ENCODE data around the gene CARD10.
"Not testable (repeated sequence)": the region's sequence is repeated elsewhere in the genome, so short reads cannot be mapped to it uniquely, and the experiment has no call there.

The CARD10 gene

GRCh38 chr22:37551981-37552380 lies 32.8 kb upstream of the CARD10 start:
- Histone ChIP-seq H3K36me3 (ENCODE audit: control insufficient read depth, insufficient read depth, low read length) (no peaks in the 10 kb centered on the region), H3K4me1 (ENCODE audit: control insufficient read depth, insufficient read depth, low read length, poor library complexity, severe bottlenecking) (peaks cover 47% of the 10 kb centered on the region), H3K4me3 (ENCODE audit: extremely low read depth, insufficient read depth, low read length, poor library complexity, severe bottlenecking) (peak overlapping the region; percentile 8), H3K9me3 (ENCODE audit: control insufficient read depth, low read length) (no peaks in the 10 kb centered on the region), H3K27ac (ENCODE audit: low read depth, low read length, severe bottlenecking) (peak overlapping the region; percentile 95)
- WGBS, 2 experiments (ENCODE audit: insufficient coverage in 2 of 2), result 65 to 68% methylated on average over 6 of the region's 6 CpGs

- not testable (repeated sequence) for H3K4me3 ChIP-seq (ENCODE audit: extremely low read depth, insufficient read depth, low read length, poor library complexity, severe bottlenecking); H3K36me3 ChIP-seq (ENCODE audit: control insufficient read depth, insufficient read depth, low read length); H3K9me3 ChIP-seq (ENCODE audit: control insufficient read depth, low read length); H3K27ac ChIP-seq (ENCODE audit: low read depth, low read length, severe bottlenecking)
- peaks cover 46% of the 10 kb centered on the region for H3K4me1 ChIP-seq (ENCODE audit: control insufficient read depth, insufficient read depth, low read length, poor library complexity, severe bottlenecking)
- 95 to 98% methylated on average over 8 to 9 of the region's 9 CpGs for WGBS, 2 experiments (ENCODE audit: insufficient coverage in 2 of 2)
These were observed 31.7 kb upstream of the CARD10 start for GRCh38 chr22:37550921-37551320.

- H3K4me3 ChIP-seq (ENCODE audit: extremely low read depth, insufficient read depth, low read length, poor library complexity, severe bottlenecking), result no peak overlapping the region
- peaks cover 56% of the 10 kb centered on the region for H3K4me1 ChIP-seq (ENCODE audit: control insufficient read depth, insufficient read depth, low read length, poor library complexity, severe bottlenecking)
- peak overlapping the region; percentile 49 for H3K27ac ChIP-seq (ENCODE audit: low read depth, low read length, severe bottlenecking)
These were observed 30.5 kb upstream of the CARD10 start for GRCh38 chr22:37549704-37550059.

GRCh38 chr22:37547251-37547741 lies 28.1 kb upstream of the CARD10 start:
- H3K4me1 ChIP-seq (ENCODE audit: control insufficient read depth, insufficient read depth, low read length, poor library complexity, severe bottlenecking), result peaks cover 48% of the 10 kb centered on the region
- H3K4me3 ChIP-seq (ENCODE audit: extremely low read depth, insufficient read depth, low read length, poor library complexity, severe bottlenecking), result no peak overlapping the region
- no peaks in the 10 kb centered on the region for H3K9me3 ChIP-seq (ENCODE audit: control insufficient read depth, low read length)
- H3K27ac ChIP-seq (ENCODE audit: low read depth, low read length, severe bottlenecking), result peak overlapping the region; percentile 96
- 88 to 94% methylated on average over 6 to 8 of the region's 9 CpGs for WGBS, 2 experiments (ENCODE audit: insufficient coverage in 2 of 2)
- H3K36me3 ChIP-seq (ENCODE audit: control insufficient read depth, insufficient read depth, low read length), result no peaks in the 10 kb centered on the region

More at GRCh38 chr22:37549704-37550059, 30.5 kb upstream of the CARD10 start:
- Histone ChIP-seq H3K9me3 (ENCODE audit: control insufficient read depth, low read length) (no peaks in the 10 kb centered on the region), H3K36me3 (ENCODE audit: control insufficient read depth, insufficient read depth, low read length) (no peaks in the 10 kb centered on the region)
- 18 to 50% methylated on average over 2 to 4 of the region's 5 CpGs for WGBS, 2 experiments (ENCODE audit: insufficient coverage in 2 of 2)

- Histone ChIP-seq H3K36me3 (ENCODE audit: control insufficient read depth, insufficient read depth, low read length) (no peaks in the 10 kb centered on the region), H3K27ac (ENCODE audit: low read depth, low read length, severe bottlenecking) (peak overlapping the region; percentile 96), H3K4me3 (ENCODE audit: extremely low read depth, insufficient read depth, low read length, poor library complexity, severe bottlenecking) (peak overlapping the region; percentile 32), H3K9me3 (ENCODE audit: control insufficient read depth, low read length) (no peaks in the 10 kb centered on the region), H3K4me1 (ENCODE audit: control insufficient read depth, insufficient read depth, low read length, poor library complexity, severe bottlenecking) (peaks cover 48% of the 10 kb centered on the region)
- 44 to 46% methylated on average over 19 of the region's 21 CpGs for WGBS, 2 experiments (ENCODE audit: insufficient coverage in 2 of 2)
These were observed 27.4 kb upstream of the CARD10 start for GRCh38 chr22:37546437-37547250.

GRCh38 chr22:37545703-37546436 lies 26.7 kb upstream of the CARD10 start:
- peaks cover 46% of the 10 kb centered on the region for H3K4me1 ChIP-seq (ENCODE audit: control insufficient read depth, insufficient read depth, low read length, poor library complexity, severe bottlenecking)
- no peaks in the 10 kb centered on the region for H3K9me3 ChIP-seq (ENCODE audit: control insufficient read depth, low read length)
- peak overlapping the region; percentile 32 for H3K4me3 ChIP-seq (ENCODE audit: extremely low read depth, insufficient read depth, low read length, poor library complexity, severe bottlenecking)
- H3K36me3 ChIP-seq (ENCODE audit: control insufficient read depth, insufficient read depth, low read length), result no peaks in the 10 kb centered on the region
- 8 to 9% methylated on average over 13 to 17 of the region's 28 CpGs for WGBS, 2 experiments (ENCODE audit: insufficient coverage in 2 of 2)
- peak overlapping the region; percentile 96 for H3K27ac ChIP-seq (ENCODE audit: low read depth, low read length, severe bottlenecking)

GRCh38 chr22:37544955-37545702 lies 25.9 kb upstream of the CARD10 start:
- Histone ChIP-seq H3K9me3 (ENCODE audit: control insufficient read depth, low read length) (no peaks in the 10 kb centered on the region), H3K4me3 (ENCODE audit: extremely low read depth, insufficient read depth, low read length, poor library complexity, severe bottlenecking) (peak overlapping the region; percentile 32), H3K27ac (ENCODE audit: low read depth, low read length, severe bottlenecking) (peak overlapping the region; percentile 96), H3K36me3 (ENCODE audit: control insufficient read depth, insufficient read depth, low read length) (no peaks in the 10 kb centered on the region), H3K4me1 (ENCODE audit: control insufficient read depth, insufficient read depth, low read length, poor library complexity, severe bottlenecking) (peaks cover 46% of the 10 kb centered on the region)
- WGBS, 2 experiments (ENCODE audit: insufficient coverage in 2 of 2), result 33 to 37% methylated on average over 9 to 10 of the region's 11 CpGs

- no peak overlapping the region for H3K27ac ChIP-seq (ENCODE audit: low read depth, low read length, severe bottlenecking)
- H3K4me3 ChIP-seq (ENCODE audit: extremely low read depth, insufficient read depth, low read length, poor library complexity, severe bottlenecking), result no peak overlapping the region
- 89 to 97% methylated on average over 5 to 7 of the region's 7 CpGs for WGBS, 2 experiments (ENCODE audit: insufficient coverage in 2 of 2)
- no peaks in the 10 kb centered on the region for H3K9me3 ChIP-seq (ENCODE audit: control insufficient read depth, low read length)
- peaks cover 38% of the 10 kb centered on the region for H3K4me1 ChIP-seq (ENCODE audit: control insufficient read depth, insufficient read depth, low read length, poor library complexity, severe bottlenecking)
- no peaks in the 10 kb centered on the region for H3K36me3 ChIP-seq (ENCODE audit: control insufficient read depth, insufficient read depth, low read length)
These were observed 23.7 kb upstream of the CARD10 start for GRCh38 chr22:37542959-37543358.

- not testable (repeated sequence) for H3K4me3 ChIP-seq (ENCODE audit: extremely low read depth, insufficient read depth, low read length, poor library complexity, severe bottlenecking); H3K27ac ChIP-seq (ENCODE audit: low read depth, low read length, severe bottlenecking); H3K9me3 ChIP-seq (ENCODE audit: control insufficient read depth, low read length); H3K36me3 ChIP-seq (ENCODE audit: control insufficient read depth, insufficient read depth, low read length)
- 92 to 94% methylated on average over 2 to 4 of the region's 4 CpGs for WGBS, 2 experiments (ENCODE audit: insufficient coverage in 2 of 2)
- peaks cover 36% of the 10 kb centered on the region for H3K4me1 ChIP-seq (ENCODE audit: control insufficient read depth, insufficient read depth, low read length, poor library complexity, severe bottlenecking)
These were observed 23.2 kb upstream of the CARD10 start for GRCh38 chr22:37542416-37542815.

GRCh38 chr22:37539790-37540189 lies 20.6 kb upstream of the CARD10 start:
- H3K4me3 ChIP-seq (ENCODE audit: extremely low read depth, insufficient read depth, low read length, poor library complexity, severe bottlenecking); H3K9me3 ChIP-seq (ENCODE audit: control insufficient read depth, low read length); H3K27ac ChIP-seq (ENCODE audit: low read depth, low read length, severe bottlenecking); H3K36me3 ChIP-seq (ENCODE audit: control insufficient read depth, insufficient read depth, low read length): not testable (repeated sequence)
- H3K4me1 ChIP-seq (ENCODE audit: control insufficient read depth, insufficient read depth, low read length, poor library complexity, severe bottlenecking), result peaks cover 17% of the 10 kb centered on the region
- WGBS, 2 experiments (ENCODE audit: insufficient coverage in 2 of 2), result 91 to 97% methylated on average over 4 to 5 of the region's 6 CpGs
